GM15510 (cell line): Measurements from ENCODE around the gene TGM3.

Experiments
- POLR2A ChIP-seq: IDR thresholded peaks from 3 replicates; pipeline ENCODE4 v1.6.1; 2011; ENCODE audit warnings: borderline replicate concordance; ENCODE audit not compliant: insufficient read length; ENCODE audit errors: extremely low read depth

TGM3 gene

DNA sequence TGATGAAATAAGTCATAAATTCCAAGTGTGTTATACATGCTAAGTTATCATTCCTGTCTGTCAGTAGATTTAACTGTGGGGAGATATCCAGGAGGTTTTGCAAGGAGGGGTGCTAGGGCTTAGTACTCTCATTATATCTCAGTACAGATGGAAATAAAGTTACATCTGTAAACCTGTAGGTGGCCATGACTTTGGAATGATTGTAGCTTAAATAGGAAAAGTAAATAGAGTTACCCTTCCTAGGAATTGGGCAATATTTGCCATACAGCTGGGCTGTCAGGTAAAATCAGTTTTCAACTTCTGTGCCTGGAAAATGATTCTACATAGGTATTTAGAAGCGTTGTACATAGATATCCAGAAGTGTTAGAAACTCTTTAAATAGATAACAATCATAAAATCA is 19.8 kb upstream of the TGM3 start:
- TF ChIP-seq POLR2A = no peak

DNA sequence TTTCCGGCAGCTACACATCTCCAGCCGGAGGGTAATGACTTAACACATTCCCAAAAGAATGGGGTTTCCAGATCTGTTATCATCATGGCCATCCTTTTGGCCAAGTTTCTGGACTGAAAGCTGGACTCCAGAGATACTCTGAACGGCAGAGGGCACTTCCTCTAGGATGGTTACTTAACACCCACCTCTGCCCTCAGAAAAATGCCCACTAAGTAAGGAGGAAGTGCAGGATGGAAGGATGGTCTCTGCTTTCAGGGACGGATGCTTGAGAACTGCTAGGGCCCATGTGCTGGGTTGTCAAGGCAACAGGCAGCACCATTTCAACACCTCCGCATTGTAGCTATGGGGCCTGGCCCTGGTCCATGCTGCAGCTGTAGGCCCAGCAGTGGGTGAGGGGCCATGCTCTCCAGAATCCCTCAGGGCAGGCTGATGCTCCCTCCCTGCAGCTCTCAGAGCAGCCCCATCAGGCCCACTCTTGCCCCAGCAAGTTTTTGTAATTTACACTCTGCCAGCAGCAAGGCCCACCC is 16.5 kb upstream of the TGM3 start:
- TF ChIP-seq POLR2A = no peak

DNA sequence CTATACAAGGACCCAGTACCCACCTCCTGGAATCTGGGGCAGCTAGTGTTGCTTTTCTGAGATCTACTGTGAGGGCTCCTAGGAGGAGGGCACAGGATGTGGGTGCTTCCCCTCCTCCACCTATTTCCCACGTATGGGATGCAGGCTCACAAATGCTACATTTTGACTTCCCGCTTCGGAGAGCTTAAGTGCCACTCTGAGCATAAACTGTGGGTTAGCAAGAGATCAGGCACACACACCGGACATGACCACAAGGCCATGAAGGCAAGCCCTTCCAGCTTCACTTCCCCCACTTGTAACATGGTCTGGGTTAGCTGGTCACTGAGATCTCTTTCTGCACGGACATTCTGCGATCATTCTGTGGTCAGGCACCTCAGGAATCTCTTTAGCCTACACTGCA is 15.7 kb upstream of the TGM3 start:
- TF ChIP-seq POLR2A = no peak

DNA sequence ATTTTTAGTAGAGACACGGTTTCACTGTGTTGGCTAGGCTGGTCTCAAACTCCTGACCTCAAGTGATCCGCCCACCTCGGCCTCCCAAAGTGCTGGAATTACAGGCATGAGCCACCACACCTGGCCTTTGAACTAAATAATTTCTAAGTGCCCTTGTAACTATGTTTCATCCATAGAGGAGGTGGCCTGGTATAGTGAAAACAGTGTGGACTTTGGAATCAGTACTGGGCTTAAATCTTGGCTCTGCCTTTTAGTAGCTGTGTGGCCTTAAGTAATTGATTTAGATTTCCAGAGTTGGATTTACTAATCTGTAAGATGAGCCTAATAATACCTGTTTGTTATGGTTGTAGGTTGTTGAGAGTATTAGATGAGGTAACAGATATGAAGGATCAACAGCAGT is 14.2 kb upstream of the TGM3 start:
- TF ChIP-seq POLR2A = no peak

DNA sequence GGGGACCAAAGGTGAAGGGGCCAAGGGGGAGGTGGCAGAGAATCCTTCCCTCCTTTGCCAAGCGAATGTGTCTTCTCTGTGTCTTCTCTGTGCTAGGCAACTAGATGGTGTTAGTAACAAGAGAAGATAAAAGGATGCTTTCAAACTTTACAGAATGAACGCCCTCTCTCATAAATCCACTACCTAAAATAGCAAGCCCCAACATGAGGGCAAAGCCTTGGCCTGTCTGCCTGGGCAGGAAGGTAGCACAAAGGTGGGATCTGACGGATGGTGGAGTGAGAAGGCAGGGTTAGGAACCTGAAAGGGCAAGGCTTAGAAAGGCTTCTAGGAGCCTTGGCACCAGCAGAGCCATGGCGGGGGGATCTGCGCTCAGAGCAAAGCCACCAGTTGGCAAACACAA is 13.6 kb upstream of the TGM3 start:
- no peak for TF ChIP-seq POLR2A

DNA sequence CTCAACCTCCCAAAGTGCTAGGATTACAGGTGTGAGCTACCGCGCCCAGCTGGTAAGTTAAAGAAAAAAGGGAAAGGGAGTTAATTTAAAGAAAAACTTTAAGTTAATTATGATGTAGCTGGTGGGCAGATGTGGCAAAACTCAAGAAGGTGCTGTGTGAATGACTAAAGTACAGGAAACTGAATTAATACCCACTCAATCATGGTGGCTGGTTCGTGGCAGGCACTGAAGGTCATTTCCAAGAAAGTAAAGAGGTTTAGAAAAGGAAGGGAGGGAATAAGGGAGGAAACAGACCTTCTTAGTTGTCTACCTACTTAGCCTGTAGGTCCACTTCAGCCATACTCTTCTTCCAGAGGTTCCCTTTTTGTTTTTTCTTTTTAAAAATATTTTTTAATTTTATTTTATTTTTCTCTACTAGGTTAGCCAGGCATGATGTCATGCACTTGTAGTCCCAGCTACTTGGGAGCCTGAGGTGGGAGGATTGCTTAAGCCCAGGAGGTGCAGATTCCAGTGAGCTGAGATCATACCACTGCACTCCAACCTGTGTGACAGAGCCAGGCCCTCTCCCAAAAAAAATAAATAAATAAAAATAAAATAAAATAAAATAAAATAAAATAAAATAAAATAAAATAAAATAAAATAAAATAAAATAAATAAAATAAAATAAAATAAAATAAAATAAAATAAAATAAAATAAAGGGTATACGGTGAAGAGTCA is 11.9 kb upstream of the TGM3 start:
- TF ChIP-seq POLR2A = no peak

DNA sequence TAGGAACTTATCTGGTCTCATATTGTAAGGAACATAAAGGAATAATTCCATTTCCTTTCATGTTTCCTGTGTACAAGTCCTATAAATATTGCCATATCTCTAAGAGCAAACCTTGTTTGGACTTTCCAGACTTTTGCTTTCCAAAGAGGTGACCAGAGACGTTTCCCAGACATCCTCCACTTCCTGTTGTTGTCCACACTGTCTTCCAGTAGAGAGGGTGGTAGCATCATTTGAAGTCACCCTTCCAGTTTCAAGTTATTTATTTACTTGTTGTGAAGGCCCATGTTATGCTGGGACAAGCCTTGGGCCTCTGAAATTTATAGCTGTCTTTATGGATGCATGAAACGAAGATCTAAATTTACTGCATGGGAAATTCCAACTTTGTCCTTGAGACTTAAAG is 10.6 kb upstream of the TGM3 start:
- TF ChIP-seq POLR2A = no peak

DNA sequence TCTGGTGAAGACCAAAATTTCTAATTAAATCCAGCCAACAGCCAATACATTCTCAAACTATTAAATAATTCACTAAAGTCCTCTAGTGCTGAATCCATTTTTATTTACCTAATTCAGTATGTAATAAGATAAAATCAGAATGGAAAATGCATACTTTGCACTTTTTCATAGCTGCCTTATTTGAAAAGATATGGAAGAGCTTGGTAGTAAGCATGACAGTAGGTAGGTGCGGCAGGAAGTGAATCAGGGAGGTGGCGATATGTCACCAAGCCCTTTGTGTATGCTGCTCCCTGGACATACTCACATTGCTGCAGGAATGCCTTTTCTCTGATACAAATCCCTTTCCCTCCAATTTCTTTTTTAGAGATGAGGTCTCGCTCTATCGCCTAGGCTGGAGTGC is 10.2 kb upstream of the TGM3 start:
- no peak for TF ChIP-seq POLR2A

DNA sequence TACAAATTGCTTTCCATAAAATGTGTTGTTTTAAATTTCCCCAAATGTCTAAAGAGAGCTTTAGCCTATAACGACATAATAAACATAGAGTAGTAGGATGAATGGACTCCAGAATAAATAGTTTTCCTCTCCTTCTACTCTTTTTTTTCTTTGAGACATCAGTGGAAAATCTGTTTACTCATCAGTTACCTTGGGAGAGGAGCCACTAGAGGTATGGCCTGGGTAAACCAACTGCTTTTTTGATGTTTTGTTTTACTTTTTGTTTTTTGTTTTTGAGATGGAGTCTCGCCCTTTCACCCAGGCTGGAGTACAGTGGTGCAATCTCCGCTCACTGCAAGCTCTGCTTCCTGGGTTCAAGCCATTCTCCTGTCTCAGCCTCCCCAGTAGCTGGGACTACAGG is 8.3 kb upstream of the TGM3 start:
- TF ChIP-seq POLR2A = no peak

DNA sequence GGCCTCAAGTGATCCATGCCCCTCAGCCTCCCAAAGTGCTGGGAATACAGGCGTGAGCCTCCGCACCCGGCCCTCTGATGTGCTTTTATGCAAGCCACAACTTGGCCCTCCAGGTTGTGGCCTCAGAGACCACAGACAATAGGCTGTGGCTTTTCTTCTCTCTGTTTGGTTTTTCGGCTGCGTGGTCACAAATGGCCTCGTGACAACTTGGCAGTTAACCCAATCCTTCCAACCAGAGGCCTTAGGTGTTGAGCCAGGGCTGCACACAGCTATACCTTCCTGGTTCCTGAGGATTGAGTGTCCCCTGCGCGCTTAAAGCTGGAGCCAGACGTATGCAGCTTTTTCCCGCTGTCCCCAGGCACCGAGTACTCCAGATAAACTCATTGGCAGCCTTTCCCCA is 6.3 kb upstream of the TGM3 start:
- TF ChIP-seq POLR2A = no peak

DNA sequence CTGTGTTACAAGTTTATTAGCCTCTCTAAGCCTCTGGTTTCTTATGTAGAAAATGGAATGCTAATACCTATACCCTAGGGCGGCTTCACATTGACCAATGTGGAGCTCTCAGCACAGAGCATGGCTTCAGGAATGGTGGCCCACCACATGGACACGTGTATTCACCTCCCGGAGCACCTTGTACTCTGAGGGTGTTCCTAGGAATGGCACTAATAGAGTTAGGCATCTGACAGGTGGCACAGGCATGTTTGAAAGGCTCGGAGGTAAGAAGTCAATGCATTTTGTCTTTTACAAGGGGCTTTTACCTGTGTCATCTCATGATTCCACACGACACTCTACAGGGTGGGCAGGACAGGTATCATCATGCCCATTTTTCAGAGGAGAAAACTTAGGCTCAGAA is 5.3 kb upstream of the TGM3 start:
- TF ChIP-seq POLR2A = no peak

DNA sequence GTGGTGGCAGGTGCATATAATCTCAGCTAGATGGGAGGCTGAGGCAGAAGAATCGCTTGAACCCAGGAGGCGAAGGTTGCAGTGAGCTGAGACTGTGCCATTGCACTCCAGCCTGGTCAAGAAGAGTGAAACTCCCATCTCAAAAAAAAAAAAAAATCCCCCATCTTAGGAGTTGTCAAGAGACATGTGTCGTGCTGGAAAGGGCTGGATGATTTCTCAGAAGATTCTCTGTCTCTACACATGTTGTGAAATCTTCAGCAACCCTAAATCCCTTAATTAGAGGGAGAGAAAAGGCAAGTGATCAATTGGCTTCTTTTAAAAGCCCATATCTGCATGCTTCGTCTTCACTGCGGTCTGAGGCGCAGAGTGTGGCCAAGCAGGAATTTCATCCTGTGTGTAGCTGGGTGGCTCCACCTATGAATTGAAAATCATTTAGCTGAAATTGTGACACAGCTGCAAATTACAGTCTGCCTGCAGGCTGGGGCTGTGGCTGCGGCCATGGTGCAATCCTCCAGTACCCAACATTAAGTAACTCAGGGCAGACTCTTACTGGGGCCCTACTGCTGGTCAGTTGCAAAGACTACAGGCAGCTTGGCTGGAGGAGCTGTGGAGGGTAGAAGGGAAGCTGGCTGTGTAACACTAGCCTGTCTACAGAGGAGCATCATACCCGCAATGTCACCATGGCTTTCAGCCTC is 3.2 kb upstream of the TGM3 start:
- TF ChIP-seq POLR2A = no peak

DNA sequence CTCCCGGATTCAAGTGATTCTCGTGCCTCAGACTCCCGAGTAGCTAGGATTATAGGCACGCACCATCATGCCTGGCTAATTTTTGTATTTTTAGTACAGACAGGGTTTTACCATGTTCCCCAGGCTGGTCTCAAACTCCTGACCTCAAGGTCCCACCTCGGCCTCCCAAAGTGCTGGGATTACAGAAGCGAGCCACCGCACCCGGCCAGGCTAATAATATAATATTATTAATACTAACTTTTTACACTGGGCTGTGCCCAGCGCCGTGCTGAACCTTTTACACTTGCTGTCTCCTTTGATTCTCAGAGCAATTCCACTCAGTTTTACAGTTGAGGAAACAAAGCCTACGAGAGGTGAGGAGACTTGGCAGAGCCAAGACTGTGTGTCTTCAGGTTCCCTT is 2.3 kb upstream of the TGM3 start:
- no peak for TF ChIP-seq POLR2A

DNA sequence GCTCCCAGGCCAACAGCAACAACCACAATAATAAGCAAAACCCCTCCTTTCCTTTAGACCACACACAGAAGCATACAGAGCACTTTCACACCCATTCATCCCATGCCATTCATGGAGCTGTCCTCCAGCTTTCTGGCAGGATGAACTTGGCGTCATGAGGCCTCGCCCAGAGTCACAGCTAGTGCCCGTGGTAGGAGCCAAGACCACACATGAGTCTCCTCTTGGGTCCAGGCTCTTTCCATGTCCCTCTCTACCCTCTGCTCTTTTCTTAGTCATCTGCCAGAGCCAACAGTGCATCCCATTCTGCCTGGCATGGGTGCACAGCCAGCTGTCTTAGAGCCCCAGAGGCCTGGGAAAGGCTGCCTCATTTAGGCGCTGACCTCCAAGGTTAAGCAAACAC is 1.8 kb upstream of the TGM3 start:
- no peak for TF ChIP-seq POLR2A

DNA sequence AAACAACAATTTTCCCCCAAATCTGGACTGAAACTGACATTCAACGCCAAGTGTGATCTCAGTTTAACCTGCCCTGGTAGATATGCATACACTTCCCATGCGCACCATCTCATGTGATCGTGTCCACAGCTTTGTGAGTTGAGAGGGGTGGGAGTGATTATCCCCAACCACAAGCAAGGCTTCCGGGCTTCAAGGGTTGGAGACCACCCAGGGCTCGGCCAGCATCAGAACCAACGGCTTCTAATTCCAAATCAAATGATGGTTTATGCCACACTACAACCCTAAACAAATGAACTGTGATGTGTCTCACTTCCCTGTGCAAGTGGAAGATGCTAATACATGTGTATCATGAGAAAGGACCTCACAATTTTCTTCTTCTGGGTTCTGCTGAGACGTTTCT is 515 bp upstream of the TGM3 start:
- no peak for TF ChIP-seq POLR2A
